ENCODE results near the gene CDC25B. TPM values are rescaled to one million over a fixed set of nuclear protein-coding genes. Genes with fewer than 3 reads are reported as not detected.
A peak's percentile ranks its signal among the peaks of the same experiment; 100 is the strongest.

CDC25B gene
- total RNA-seq, 1 experiment from 2014 or later, result 91.0 TPM

DNA sequence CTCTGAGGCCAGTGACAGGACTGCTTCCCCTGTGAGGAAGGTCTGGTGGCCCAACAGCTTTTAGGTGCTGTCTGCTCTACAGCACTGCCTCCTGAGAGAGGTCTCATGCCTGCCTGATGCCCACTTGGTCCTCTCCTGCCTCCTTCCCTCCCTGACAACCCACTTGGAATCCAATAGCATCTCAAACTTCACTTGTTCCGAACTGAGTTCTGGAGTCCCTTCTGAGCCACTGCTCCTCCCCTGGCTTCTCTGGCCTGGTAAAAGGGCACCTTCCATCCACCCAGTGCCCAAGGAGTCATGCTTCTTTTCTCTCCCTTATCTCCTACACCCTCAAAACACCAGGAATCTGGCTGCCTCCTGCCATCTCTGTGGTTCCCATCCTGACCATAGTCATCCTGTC lies 52.5 kb downstream of the CDC25B start:
- 0 out of 2 replicates have a peak overlapping the region, but pooled peaks have one; percentile 6 for H3K27ac ChIP-seq
- intact Hi-C loops (cut with micrococcal nuclease; ENCODE audit: unreplicated experiment), result loop anchor here (10.0 kb wide), 1 partner anchor 134 kb away; the partner anchor contains the start of gene SIGLEC1
- no peaks in the 10 kb centered on the region for H3K36me3 ChIP-seq (ENCODE audit: low read depth)
- peaks cover 37% of the 10 kb centered on the region for H3K4me1 ChIP-seq (replicated peaks; ENCODE audit: insufficient read depth)
- H4K20me1 ChIP-seq (ENCODE audit: insufficient read depth), result peaks cover 10% of the 10 kb centered on the region; the same call in 1 of the 2 replicates
- no TSS peak for BruUV-seq (replicated peaks)
- TF ChIP-seq, protein P1, sequence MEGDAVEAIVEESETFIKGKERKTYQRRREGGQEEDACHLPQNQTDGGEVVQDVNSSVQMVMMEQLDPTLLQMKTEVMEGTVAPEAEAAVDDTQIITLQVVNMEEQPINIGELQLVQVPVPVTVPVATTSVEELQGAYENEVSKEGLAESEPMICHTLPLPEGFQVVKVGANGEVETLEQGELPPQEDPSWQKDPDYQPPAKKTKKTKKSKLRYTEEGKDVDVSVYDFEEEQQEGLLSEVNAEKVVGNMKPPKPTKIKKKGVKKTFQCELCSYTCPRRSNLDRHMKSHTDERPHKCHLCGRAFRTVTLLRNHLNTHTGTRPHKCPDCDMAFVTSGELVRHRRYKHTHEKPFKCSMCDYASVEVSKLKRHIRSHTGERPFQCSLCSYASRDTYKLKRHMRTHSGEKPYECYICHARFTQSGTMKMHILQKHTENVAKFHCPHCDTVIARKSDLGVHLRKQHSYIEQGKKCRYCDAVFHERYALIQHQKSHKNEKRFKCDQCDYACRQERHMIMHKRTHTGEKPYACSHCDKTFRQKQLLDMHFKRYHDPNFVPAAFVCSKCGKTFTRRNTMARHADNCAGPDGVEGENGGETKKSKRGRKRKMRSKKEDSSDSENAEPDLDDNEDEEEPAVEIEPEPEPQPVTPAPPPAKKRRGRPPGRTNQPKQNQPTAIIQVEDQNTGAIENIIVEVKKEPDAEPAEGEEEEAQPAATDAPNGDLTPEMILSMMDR (conservative IDR thresholded peaks at IDR 0.05), result no peak
- TF ChIP-seq EZH2 (IDR thresholded peaks at IDR 0.05; ENCODE audit: low read depth), result no peak
- CTCF ChIA-PET, result no interaction called here
- no peak for DNase-seq
- no peaks in the 10 kb centered on the region for H3K27me3 ChIP-seq (ENCODE audit: insufficient read depth, low read depth)
- H2AFZ ChIP-seq, result no peak overlapping the region
- peaks cover 50% of the 10 kb centered on the region for H3K79me2 ChIP-seq (ENCODE audit: low read depth)
- H3K4me2 ChIP-seq, result peak overlapping the region; percentile 99; the same call in 1 of the 2 replicates
- H3F3A ChIP-seq (ENCODE audit: insufficient read depth, low read depth), result peaks cover 37% of the 10 kb centered on the region; the same call in 1 of the 2 replicates
- no peaks in the 10 kb centered on the region for H3K9me3 ChIP-seq (ENCODE audit: insufficient read depth, low read depth)
- no peaks in the 10 kb centered on the region for H3K9me2 ChIP-seq (ENCODE audit: insufficient read depth)
- H3K4me3 ChIP-seq, result peak overlapping the region; percentile 5; the same call in 1 of the 2 replicates
- POLR2A ChIA-PET (ENCODE audit: unreplicated experiment), result interaction anchor here (0.6 kb wide), 1 partner anchor 9 kb away, joined by 6 read pairs; no protein-coding TSS in a partner anchor

DNA sequence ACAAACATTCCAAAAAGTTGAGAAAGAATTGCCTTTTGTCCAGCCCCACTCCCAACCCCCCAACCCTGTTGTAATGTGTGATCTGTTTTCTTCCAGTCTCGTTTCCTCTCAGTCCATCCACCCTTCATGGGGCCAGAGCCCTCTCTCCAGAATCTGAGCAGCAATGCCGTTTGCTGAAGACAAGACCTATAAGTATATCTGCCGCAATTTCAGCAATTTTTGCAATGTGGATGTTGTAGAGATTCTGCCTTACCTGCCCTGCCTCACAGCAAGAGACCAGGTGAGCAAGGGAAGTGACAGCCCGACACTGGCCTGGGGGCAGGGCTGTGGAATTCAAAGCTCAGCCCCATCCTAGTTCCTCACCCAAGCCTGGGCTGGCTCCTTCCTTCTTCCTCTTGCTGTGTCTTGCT lies 58.4 kb downstream of the CDC25B start:
- Histone ChIP-seq H3K9me2 (ENCODE audit: insufficient read depth) (no peaks in the 10 kb centered on the region), H3K79me2 (ENCODE audit: low read depth) (peaks cover 14% of the 10 kb centered on the region), H3K27me3 (ENCODE audit: insufficient read depth, low read depth) (no peaks in the 10 kb centered on the region), H3K4me2 (0 out of 2 replicates have a peak overlapping the region, but pooled peaks have one; percentile 9), H3K36me3 (ENCODE audit: low read depth) (no peaks in the 10 kb centered on the region), H3F3A (ENCODE audit: insufficient read depth, low read depth) (peaks cover 22% of the 10 kb centered on the region; the same call in 1 of the 2 replicates), H3K4me1 (replicated peaks; ENCODE audit: insufficient read depth) (peaks cover 7% of the 10 kb centered on the region; the same call in 1 of the 2 replicates), H3K4me3 (no peak overlapping the region), H3K9me3 (ENCODE audit: insufficient read depth, low read depth) (no peaks in the 10 kb centered on the region), H2AFZ (no peak overlapping the region), H4K20me1 (ENCODE audit: insufficient read depth) (peaks cover 3% of the 10 kb centered on the region; the same call in 1 of the 2 replicates), H3K27ac (peak overlapping the region; percentile 11; the same call in 1 of the 2 replicates)
- peak; percentile 25 to 62 for DNase-seq
- TF ChIP-seq EZH2 (IDR thresholded peaks at IDR 0.05; ENCODE audit: low read depth), result no peak
- TF ChIP-seq, protein P1 (conservative IDR thresholded peaks at IDR 0.05), result no peak
- no TSS peak for BruUV-seq (replicated peaks)
- POLR2A ChIA-PET (ENCODE audit: unreplicated experiment), result interaction anchor here (0.6 kb wide), 1 partner anchor 89 kb away, joined by 6 read pairs; no protein-coding TSS in a partner anchor
- CTCF ChIA-PET, result interaction anchor here (0.5 to 0.8 kb wide), 5 partner anchors 13 to 498 kb away, joined by 4 to 7 read pairs (median 6); partner anchors contain the start of gene AP5S1
- intact Hi-C loops (cut with micrococcal nuclease; ENCODE audit: unreplicated experiment), result no loop called here

Other genes with a start within 250 kb of the CDC25B start
- gene GFRA4, start 132.9 kb upstream of the CDC25B start, total RNA-seq (2021), result not detected in 2 replicates
- gene ADAM33, start 114.3 kb upstream of the CDC25B start, total RNA-seq (2021), result not detected in 2 replicates
- gene SIGLEC1, start 83.7 kb upstream of the CDC25B start, total RNA-seq (2021), result 0.13 TPM in 1 of 2 replicates, not detected in the other
- not detected in 2 replicates for gene HSPA12B, start 63.6 kb upstream of the CDC25B start, total RNA-seq (2021)
- 86.9 and 95.0 TPM in 2 replicates for gene ADISSP, start 28.6 kb upstream of the CDC25B start, total RNA-seq (2021)
- 2.6 and 2.7 TPM in 2 replicates for gene SPEF1, start 14.9 kb upstream of the CDC25B start, total RNA-seq (2021)
- gene CENPB, start 9.6 kb upstream of the CDC25B start, total RNA-seq (2021), result 70.8 and 82.9 TPM in 2 replicates
- 18.3 and 20.0 TPM in 2 replicates for gene AP5S1, start 24.2 kb downstream of the CDC25B start, total RNA-seq (2021)
- 53.6 and 61.3 TPM in 2 replicates for gene MAVS, start 50.5 kb downstream of the CDC25B start, total RNA-seq (2021)
- gene PANK2, start 93.1 kb downstream of the CDC25B start, total RNA-seq (2021), result 51.6 and 54.5 TPM in 2 replicates
- gene RNF24, start 219.2 kb downstream of the CDC25B start, total RNA-seq (2021), result 60.5 and 89.0 TPM in 2 replicates

All from PC-9 (cell line).